IPS DF 4.7 (cell line): Measurements from ENCODE around the gene TNP2.

ENCODE experiments used
- DNase-seq: peaks from one replicate; pipeline ENCODE4 v3.0.0-alpha.2; 2013; ENCODE audit warnings: low spot score; ENCODE audit errors: extremely low read depth

Gene TNP2

DNA sequence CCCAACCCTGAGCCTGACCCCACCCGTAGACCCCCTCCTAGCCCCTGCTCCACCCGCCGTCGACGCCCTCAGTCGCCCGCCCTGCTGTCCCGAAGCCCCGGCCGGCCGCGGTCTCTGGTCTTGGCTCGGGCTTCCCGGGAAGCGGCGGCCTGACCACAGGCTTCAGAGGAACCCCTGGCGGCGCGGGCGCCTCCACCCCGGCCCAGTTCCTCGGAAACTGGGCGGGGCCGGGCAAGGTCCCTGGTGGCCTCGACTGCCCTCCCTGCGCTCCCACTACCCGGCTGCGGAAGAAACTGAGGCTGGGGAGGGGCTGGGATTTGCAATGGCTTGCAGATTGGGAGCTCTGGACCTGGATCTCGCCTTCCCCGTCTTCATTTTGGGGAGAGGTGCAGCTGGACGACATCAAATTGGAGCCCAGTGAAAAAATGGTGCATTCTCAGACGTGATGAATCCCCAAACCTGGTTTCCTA lies 12.4 kb downstream of the TNP2 start:
- no peak for DNase-seq

DNA sequence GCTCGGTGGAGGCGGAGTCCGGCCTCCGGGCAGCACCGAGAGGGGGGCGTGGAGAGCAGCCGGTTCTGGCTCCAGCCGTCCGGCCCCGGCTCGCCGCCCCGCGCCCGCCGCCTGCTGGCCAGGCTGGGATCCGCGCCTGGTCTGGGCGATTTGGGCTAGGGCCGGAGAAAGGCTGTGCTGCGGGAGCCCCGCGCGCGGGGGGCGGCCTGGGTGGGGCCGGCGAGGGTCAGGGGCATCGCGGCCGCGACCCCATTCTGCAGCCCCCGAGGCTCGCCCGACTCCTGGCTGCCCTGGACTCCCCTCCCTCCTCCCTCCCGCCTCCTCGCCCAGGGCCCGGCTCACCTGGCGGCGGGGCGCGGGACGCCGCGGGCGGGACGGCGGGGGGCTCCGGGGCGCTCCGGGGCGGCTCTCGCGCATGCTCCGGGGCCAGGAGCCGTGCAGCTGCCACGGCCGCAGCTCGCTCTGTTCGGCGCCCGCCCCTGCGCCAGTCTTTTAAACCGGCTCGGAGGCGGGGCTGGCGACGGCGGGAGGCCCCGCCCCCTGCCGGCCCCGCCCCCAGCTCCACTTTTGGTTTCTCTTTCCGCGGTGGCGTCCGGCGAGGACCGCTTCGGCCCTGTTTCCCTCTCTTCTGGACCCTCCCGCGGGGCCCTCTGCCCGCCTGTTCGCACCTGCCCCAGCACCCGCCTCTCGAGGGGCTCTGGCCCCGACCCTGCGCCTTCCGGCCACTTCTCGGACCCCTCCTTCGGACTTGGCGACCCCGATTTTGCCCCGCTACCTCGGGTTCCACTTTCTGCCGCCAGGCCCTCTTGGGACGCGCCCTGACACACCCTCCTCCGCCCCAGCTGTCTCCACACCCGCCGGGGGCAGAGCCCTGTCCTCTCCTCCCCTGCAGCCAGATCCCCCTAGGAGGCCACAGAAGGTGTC lies 13.1 kb downstream of the TNP2 start, which contains the start of gene SOCS1:
Gene SOCS1 (minus strand): TSS at position 468 of the 924 bp plus-strand sequence. CDS start 726 bp downstream, outside the sequence.
- no peak for DNase-seq

DNA sequence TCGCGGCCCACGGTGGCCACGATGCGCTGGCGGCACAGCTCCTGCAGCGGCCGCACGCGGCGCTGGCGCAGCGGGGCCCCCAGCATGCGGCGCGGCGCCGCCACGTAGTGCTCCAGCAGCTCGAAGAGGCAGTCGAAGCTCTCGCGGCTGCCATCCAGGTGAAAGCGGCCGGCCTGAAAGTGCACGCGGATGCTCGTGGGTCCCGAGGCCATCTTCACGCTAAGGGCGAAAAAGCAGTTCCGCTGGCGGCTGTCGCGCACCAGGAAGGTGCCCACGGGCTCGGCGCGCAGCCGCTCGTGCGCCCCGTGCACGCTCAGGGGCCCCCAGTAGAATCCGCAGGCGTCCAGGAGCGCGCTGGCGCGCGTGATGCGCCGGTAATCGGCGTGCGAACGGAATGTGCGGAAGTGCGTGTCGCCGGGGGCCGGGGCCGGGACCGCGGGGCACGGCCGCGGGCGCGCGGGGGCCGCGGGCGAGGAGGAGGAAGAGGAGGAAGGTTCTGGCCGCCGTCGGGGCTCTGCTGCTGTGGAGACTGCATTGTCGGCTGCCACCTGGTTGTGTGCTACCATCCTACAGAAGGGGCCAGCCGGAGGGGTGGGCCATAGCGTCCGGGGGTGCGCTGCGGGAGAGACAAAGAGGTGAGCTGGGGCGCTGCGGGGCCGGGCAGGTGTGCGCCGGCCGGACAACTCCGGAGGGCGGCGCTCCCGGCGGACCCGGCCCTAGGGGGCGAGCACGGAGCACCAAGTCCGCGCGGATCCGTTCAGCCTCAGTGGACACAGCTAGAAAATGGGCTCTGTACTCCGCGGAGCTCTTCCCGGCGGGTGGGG lies 14.0 kb downstream of the TNP2 start:
- DNase-seq: no peak

DNA sequence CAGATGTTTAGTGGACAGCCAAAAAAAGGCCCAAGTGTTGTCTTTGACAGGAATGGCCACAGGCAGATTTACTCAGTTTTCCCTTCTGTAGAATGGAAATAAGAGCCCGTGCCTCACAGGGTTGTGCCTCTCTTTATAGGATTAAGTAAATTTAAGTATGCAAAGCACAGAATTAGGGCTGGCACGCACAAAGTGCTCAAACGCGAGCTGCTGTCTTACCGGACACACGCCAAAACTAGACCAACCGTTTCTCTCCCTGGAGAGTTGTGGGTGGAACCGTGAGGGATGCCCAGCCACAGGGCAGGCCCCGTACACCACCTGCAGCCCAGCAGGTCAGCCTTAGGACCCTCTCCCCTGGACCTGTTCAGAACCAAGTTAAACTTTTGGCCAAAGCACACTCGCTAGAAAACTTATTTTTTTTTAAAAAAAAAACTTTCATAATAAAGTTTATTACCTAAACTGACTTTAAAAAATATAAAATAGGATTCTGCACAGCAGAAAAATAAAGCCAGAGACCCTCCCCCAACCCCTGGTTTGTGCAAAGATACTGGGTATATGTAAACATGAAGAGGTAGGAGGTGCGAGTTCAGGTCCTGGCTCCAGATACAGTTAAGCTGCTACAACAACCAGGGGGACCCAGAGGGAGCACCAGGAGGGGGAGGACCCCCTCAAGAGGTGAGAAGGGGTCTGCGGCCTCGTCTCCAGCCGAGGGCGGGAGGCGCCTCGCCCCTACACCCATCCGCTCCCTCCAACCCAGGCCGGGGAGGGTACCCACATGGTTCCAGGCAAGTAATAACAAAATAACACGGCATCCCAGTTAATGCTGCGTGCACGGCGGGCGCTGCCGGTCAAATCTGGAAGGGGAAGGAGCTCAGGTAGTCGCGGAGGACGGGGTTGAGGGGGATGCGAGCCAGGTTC lies 14.9 kb downstream of the TNP2 start:
- DNase-seq: no peak

DNA sequence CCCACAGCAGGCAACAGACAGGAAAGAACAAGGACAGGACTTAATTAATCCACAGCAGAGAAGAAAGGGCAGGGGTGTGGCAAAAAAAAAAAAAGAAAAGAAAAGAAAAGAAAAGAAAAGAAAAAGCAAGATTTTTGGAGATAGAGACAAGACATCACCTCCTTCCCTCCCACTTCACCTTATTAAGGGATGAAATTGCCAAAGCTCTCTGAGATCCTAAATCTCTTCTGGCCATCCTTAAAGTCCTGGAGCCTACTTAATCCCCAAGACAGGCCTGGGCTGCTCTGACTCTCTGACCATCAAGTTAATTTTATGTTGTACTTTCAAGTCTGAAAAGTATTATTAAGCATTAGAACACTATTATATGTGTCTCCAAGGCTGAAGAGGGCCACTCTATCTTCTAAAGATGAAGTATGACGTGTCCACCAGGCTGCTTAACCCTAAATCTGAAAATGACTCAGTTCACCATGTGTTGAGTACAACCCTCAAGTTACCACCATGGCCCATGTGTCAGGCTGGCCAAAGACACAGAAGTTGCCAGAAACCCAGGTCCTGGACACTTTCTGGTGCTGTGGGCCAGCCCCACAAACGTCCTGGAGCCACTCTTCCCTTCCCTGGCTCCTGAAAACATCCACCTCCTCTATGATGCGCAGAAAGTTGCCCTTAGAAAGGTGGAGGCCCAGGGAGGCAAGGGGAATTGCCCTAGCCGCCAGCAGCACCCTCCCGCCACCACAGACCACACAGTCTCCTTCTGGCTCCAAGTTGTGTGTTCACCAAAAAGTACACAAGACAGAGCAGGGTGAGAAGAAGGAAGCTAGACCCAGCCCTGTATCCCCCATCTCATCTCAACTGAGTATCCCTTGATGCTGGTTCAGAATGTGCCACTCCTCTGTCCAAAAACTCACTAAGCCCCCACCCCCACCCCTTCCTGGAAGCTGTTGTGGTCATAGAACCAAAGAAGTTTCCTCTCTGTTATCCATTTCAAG lies 15.8 kb downstream of the TNP2 start:
- no peak for DNase-seq

DNA sequence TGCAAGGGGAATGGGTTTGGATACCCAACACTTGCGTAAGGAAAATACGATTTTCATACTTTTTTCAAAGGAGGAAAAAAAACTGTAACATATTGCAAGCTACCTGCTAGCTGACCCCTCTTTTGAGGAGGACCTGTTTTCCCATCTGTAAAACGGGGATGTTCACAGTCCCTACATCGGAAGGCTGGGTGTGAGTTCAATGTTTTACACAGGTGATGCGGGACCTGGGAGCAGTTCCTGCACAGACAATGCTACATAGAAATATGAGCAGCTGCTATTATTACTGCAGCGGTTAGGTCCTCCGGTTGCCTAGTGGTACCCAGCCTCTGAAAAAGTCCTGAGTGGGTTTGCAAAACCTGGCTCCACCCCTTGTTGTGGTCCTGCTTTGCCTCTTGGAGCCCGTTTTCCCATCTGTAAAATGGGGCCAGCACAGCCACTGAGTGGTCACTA lies 16.6 kb downstream of the TNP2 start:
- DNase-seq: no peak

DNA sequence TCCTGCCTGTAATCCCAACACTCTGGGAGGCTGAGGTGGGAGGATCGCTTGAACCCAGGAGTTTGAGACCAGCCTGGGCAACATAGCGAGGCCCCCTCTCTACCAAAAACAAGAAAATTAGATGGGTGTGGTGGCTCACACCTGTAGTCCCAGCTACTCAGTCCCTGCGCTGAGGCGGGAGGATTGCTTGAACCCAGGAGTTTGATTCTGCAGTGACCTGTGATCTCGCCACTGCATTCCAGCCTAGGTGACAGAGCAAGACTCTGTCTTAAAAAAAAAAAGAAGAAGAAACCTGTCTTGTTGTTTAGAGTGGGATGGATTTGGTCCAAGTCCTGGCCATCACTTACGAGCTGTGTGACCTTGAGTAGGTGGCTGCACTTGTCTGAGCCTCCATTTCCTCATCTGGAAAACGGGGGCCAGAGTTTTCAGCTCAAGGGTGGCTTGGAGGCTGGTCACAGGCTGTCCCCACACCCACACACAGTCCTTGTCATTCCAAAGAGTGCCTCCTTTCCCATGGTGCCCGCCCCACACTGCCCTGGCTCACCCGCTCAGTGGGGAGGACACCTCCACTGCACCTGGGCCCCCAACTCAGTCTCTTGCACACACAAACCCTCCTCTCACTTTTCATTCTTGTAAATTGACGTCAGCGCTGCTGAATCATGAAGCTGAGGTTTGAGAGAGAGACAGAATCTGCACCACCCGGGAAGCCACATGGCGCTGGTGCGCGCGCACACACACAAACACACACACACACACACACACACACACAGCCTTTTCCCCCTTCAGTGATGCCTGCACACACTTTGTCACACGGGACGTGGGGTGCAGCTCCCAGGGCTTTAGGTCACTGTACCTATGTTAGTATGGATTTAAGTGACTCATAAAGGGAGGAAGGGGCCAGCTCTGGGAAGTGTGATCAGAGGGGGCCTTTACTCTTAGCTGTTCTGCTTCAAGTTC lies 17.3 kb downstream of the TNP2 start:
- DNase-seq: no peak

DNA sequence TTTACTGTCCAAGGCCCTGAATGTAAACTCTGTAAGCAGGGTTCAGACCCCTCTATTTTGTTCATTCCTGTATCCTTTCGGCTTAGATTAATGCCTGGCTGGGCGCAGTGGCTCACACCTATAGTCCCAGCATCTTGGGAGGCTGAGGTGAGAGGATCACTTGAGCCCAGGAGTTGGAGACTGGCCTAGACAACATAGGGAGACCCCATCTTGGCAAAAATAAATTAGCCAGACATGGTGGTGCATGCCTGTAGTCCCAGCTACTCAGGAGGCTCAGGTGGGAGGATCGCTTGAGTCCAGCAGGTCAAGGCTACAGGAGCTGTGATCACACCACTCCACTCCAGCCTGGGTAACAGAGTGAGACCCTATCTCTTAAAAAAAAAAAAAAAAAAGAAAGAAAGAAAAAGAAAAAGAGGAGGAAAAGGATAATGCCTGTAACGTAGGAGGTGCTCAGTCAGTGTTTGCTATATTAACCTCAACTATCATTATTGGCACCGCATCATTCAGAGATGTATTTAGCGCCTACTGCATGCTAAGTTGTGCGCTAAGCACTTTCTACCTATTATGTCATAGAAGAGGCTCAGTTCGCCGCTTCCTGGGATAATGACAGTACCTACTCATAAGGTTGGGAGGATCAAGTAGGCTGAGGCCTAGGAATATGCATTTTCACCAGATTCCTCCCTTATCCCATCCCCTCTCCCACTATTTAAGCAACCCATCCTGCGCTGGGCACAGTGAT lies 18.2 kb downstream of the TNP2 start:
- DNase-seq: no peak

DNA sequence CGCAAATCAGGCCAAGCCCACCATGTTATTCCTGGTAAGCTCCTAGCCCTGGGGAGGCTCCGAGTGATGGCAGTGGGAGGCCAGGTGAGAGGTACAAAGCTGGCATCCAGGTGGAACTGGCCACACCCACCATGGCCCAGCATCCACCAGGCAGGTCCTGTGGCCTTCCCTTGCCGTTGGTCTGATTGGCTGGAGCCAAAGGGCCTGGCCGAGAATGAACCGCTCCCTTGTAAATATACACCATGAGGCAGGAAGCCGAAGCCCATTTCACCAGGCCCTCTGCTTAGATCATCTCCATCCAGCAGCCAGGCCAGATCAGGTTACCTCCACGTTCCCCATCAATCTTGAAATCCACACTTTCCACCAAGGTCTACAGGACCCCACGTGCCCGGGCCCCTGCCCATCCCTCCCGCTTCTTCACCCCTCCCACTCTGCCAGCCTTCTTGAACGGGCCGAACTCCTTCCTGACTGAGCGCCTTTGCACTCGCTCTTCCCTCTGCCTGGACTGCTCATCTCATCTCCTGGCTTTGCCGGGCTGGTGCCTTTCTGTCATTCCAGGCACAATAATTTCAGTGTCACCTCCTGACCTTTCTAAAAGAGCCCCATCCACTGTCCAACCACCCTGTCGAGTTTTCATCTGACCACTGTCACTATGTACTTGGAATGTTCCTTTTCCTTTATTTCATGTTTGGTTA lies 18.9 kb downstream of the TNP2 start:
- DNase-seq: no peak

DNA sequence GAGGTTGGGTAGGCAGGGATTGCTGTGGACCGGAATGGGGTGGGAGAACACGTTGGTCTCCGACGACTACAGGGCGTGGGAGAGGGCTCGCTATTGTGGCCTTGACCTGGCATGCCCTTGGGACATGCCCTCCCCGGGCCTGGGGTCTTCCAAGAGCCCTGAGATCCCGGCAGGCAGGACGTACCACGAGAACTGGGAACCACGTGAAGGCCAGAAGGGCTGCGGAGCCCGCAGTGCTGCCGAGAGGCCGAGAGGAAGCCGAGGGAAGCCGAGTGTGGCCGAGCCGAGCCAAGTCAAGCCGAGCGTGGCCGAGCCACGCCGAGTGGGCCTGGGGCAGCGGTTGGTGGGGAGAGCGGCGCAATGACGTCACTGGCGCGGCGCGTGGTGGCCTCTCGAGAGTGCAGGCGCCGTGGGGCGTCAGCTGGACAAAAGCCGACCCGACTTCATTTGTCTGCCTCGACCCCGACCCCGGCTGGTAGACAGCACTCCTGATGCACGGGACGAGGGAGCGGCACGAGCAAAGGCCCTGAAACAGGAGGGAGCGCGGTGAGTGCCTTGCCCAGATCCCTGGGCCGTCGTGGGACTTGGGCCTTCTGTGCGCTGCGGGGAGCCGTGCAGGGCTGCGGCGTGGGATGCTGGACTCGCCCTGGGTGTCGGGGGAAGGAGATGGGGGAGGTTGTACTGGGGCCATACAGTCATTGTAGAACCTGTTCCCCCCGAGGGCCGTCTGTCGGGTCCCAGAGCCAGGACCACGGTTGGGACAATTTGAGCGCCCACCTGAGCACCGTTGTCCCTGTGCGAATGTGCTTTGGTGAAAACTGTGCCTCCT lies 19.7 kb downstream of the TNP2 start:
- no peak for DNase-seq

DNA sequence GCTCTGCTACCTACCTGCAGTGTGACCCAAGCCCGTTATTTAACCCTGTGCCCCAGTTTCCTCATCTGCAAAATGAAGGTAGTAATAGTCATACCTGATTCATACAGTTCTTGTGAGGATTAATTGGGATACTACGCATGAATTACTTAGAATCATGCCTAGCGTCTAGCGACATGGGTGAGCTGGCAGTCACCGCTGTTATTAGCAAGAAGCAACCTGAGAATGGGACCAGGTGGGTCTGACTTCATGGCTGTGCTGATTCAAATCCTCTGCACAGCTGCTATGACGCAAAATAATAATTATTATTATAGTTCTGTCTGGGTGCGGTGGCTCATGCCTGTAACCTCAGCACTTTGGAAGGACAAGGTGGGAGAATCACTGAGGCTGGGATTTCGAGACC lies 21.0 kb downstream of the TNP2 start:
- DNase-seq: no peak

DNA sequence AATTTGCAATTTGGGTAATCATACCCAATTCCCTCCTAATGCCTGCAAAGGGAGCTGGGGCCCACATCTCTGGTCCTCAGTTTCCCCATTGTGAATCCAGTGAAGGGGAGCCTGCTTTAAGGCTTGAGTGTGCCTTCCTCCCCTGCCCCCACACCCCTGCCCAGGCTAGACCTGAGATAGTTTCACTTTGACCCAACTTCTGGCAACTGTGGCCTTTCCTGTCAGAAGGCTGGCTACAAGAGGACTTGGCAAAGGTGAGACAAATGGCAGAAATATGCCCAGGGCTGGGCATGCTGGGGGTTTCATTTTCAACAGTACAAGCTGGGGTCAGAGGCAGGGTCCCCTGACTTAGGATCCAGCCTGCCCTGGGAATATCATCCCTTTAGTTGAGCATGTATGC lies 23.1 kb downstream of the TNP2 start:
- DNase-seq: no peak

DNA sequence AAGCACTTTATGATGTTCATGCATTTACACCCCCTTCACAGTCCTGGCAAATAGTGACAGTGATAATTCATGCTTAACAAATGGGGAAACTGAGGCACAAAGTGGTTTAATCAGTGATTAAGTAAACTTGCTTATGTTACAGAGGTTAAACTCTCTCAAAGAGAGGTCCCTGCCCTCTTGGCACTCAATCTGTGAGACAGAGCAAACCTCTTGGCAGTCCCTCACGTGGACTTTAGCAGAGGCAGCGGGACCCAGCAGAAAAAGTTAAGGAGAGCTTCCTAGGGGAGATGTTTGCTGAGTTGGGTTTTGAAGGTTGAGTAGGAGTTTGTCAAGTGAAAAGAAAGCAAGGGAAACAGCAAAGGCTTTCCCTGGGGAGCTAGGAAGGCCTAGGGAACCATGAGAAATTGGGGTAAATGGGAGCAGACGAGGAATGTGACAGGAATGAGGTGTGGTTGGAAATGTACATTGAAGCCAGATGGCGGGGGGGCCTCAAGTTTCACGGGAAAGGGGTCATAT lies 23.8 kb downstream of the TNP2 start:
- DNase-seq: no peak

DNA sequence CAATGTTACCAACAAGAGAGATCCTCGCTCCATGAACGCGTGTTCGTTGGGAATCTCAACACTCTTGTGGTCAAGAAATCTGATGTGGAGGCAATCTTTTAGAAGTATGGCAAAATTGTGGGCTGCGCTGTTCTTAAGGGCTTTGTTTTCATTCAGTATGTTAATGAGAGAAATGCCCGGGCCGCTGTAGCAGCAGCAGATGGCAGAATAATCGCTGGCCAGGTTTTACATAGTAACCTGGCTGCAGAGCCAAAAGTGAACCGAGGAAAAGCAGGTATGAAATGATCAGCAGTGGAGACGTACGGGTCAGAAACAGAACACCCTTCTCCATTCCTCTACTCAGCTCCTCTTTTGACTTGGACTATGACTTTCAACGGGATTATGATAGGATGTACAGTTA lies 26.5 kb downstream of the TNP2 start:
- DNase-seq: no peak

DNA sequence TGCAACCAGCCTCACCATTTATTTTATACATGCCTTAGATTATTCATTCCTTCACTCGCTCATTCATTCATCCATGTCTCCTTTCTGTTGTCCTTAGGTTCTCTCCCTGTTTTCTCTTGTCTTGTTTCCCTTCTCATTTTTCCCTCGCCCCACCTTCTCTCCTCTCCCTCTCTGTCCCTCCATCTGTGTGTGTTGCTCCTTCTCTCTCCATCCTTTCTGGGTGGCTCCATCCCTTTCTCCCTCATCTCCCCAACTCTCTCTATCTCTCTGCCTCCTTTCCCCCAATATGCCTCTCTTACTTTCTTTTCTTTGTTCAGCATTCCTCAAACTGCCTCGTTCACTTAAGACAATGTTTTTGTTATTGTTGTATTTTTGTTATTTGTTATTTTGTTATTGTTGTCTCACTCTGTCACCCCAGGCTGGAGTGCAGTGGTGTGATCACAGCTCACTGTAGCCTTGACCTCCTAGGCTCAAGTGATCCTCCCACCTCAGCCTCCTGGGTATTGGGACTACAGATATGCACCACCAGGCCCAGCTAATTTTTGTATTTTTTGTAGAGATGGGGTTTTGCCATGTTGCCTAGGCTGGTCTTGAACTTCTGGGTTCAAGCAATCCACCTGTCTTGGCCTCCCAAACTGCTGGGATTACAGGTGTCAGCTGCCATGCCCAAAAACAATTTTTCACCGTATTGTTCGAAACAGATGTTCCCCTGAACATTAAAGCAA lies 27.5 kb downstream of the TNP2 start:
- DNase-seq: no peak
